Right forelimb (tissue), 1 donor: ENCODE data around the gene SHISA7.

Experiments used
- DNase-seq: peaks from one replicate; pipeline ENCODE4 v3.0.0-alpha.2; 2018

Gene SHISA7

DNA sequence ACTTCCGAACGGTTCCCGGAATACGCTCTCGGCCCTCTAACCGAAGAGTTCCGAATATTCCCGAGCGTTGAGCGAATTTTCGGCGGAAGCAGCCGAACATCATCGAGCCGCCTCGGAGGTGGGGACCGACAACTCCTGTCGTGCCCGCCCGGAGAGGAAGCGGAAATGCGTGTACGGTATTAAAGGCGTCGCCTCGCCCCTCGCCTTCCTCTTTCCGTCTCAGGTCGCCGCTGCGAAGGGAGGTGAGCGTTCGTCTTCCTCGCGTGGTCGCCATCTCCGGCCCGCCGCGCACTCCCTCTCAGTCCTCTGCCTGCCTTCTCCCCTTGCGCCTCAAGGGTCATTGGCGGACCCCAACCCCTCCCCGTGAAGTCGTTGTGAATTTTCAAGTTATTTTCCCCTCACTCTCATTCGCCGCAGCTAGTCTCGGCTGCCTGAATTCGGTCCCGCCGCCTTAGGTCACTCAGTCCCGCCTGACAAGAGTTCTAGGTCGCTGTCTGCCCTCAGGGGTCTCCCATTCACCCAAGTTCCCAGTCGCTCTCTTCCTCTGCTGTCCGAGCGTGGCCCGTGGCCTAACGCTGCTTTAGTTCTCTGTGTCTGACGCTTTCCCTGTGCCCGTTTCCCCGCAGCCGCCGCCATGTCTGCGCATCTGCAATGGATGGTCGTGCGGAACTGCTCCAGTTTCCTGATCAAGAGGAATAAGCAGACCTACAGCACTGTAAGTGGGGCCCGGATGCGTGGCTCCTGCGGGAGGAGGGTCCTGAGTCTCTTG is 57.2 kb downstream of the SHISA7 start, which contains the start of gene RPL28:
TSS of gene RPL28 (plus strand) at position 209 of the 769 bp plus-strand sequence. CDS start at position 635, 426 bp downstream.
- peak; percentile 98 for DNase-seq

DNA sequence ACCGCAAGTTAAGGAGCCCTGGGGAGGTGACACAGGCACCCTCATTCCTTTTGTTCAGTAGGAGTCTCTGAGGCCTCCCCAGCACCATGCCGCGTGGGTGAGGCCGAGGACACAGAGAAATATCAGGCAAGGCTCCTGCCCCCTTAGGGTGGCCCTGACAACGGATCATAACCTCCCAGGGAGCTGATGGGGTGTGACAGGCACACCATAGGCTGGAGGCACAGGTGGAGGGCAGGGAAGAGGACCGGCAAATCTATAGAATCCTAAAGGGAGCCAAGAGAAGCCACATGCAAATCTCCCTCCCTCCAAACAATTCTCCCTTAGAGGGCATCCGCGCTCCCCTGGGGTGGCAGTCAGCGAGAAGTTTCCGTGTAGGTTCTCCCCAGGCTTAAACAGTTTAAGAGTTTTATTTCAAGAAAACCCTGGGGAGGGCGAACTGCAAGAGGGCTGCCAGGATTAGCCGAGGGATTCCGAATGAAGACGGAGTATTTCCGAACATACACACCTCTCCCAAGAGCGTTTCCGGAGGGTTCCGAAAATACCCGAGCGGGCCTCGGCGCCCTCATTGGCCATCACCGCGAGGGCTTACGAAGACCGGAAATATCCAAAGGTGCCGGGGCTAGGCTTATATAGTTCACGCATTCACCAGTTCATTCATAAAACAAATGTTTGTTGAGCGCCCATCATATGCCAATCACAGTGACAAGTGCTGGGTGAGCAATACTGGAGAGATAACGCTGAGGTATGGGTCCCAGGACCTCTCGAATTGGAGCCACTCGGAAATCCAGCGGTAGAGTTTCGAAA is 58.0 kb downstream of the SHISA7 start:
- DNase-seq: peak; percentile 96

DNA sequence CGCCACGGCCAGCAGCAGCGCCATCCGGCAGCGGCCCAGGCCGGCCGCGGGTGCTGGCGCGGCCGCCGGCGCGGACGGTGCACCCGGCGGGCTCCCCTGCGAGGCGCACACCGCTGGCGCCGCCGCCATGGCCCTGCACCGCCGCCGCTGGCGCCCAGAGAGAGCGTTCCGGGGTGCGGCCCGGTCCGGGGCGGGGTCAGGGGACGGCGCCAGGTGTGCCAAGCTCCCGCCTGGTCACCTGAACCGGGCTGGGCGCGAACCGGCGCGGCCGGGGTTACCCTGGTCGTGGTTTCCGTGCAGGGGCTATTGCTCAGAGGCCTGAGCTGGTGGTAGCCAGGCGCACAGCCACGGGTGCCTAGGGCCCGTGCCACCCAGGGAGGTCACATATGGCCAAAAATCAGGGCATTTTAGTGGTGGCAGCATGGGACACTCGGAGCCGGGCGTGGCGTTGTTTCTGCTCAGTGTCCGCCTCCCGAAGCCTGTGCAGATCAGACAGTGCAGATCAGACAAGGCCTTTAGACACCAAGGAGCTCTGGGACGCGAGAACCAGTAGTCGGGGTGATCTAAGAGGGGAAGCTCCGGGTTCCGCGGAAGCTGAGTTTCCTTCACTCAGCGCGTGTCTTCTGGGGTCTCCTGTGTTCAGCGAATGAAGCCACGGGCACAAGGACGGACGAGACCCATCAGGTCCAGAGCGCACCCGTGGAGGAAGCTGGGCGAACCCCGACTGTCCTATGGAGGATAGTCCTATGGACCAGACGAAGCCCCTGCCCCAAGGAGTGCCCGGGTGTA is 58.8 kb downstream of the SHISA7 start, which contains the start of gene TMEM238:
TSS of gene TMEM238 (minus strand) at position 162 of the 789 bp plus-strand sequence. CDS start at position 129, 33 bp downstream.
- peak; percentile 52 for DNase-seq

- peak; percentile 72 for DNase-seq
Observed at GRCh38 chr19:55383279-55384130, 59.6 kb downstream of the SHISA7 start.

DNA sequence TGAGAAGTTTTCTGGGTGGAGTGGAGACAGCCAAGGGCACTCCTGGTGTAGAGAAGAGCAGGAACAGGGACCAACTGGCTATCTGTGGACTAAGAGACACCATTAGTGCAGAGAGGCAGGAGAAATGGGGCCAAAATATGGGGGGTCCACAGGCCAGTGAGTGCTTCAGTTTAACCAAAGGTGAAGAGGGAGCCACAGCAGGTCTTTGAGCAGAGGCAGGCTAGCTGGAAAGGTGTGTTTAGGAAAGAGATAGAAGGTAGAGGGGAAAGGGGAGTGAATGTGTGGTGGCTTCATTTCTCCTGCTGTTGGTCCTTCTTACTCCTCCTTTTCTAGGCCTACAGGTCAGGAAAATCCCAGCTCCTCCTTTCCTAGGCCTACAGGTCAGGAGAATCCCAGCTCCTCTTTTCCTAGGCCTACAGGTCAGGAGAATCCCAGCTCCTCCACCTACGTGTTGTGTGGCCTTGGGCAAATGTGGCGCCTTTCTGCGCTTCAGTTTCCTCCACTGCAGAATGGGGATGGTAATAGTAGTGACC is 60.5 kb downstream of the SHISA7 start:
- DNase-seq: no peak

GRCh38 chr19:55382013-55382412 is 61.1 kb downstream of the SHISA7 start:
- no peak for DNase-seq

DNA sequence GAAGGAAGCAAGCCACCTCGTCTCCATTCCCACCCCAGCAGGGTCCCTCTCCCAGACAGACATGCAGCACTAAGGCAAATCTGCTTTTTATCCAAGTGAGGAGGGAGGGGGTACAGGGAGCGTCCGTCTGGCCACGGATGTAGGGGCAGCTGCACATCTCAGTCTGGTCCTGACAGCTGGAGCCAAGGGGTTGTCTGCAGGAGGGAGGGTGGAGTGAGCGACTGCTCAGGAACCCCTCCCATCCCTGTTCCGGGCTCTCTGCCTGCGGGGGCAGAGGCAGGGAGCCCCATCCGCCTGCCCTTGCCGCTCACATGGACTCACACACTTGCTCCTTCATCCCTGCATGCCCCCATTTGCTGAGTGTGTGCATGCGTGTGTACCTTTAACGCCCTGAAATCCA is 63.9 kb downstream of the SHISA7 start:
- DNase-seq: peak; percentile 60
